Fibroblast of skin of left biceps (primary cell): ENCODE measurements around the gene CARD11.

Experiments used
- DNase-seq, 2 experiments: peaks; one replicate each; pipeline ENCODE4 v3.0.0-alpha.2; 2013; ENCODE audit warnings: low read depth in 2 of 2

CARD11 gene

GRCh38 chr7:3020416-3020815 is 23.3 kb downstream of the CARD11 start:
- DNase-seq = no peak

- no peak for DNase-seq
These were observed 23.9 kb downstream of the CARD11 start for GRCh38 chr7:3019801-3020200.

DNA sequence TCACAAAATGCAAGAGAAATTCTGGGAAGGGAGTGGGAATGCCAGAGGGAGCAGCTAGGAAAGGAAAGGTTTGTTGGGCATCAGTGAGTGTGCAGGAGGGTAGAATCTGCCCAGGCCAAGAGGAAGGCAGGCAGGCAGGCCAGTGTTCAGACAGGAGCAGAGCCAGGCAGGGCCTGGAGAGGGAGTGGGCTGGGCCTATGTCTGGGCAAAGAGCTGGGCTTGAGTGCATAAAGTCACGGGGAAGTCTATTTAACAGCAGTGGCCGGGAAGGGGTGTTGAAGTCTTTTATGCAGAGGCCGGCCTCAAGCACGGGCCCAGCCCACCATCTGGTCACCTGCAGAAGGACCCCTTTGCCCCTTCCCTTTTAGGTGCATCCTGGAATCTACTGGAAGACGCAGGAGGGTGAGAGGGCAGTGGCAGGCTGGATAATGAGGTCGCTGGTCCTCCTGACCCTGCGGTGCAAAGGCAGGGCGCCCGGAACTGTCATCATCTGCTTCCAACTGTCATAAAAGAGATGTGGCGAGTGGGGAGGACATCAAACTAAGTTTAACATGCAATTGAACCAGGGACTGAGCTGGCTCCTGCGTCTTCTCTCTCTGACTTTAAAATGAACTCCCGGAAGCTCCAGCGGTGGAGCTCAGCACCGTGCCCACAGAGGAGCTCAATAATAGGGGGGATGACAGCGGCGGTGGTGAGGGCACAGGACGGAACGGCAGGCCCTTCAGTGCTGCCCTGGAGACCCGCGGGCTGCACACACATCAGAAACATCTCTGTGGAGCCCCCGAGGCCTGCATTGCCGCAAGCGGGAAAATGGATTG is 29.5 kb downstream of the CARD11 start:
- no peak for DNase-seq

GRCh38 chr7:3011211-3011852 is 32.3 kb downstream of the CARD11 start:
- DNase-seq = no peak

DNA sequence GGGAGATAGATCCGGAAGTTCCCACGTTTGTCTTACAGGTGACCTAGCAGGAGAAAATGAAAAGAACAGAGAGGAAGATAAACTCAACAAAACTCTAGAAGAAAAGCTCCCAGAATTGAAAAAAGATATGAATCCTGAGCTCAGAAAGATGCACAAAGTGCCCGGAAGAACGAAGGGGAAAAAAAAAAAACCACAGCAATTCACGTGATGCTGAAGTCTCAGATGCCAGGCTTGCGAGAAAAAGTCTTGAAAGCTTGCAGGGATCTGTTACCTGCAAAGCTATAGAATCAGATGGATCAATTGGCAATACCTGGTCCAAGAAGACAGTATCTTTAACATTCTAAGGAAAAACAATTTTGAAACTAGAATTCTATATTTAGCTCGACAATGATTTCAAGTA is 33.5 kb downstream of the CARD11 start:
- no peak for DNase-seq

DNA sequence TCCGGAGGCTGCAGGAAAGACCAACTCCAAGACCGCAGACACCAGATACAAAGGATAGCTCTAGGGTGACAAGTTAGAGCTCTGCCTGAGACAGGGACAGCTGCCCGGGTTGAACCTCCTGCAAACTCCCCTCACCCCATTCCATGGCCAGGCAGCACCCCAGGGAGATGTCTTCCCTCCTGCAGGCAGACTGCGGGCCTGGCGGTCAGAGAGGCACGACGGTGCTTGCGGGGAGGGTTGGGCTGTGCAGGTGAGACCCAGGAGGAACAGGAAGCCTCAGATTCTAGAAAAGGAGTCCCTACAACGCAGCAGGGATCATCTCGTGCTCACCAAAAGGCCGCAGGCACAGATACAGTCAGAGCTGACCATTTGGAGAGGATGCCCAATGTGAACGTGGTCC is 34.6 kb downstream of the CARD11 start:
- DNase-seq = no peak

DNA sequence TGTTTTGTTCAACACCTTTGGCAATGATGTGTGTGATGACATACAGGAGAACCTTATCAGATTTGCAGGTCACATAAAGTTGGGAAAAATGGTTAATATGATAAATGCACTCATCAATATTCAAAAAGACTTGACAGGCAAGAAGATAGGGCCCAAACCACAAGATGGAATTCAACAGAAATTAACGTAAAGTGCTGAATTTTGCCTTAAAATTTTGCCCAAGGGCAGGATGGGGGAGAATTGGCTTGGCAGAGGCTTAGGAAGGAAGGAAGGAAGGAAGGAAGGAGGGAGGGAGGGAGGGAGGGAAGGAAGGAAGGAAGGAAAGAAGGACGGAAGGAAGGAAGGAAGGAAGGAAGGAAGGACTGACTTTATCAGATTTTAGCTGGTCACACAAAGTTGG is 35.3 kb downstream of the CARD11 start:
- no peak for DNase-seq

- DNase-seq = no peak
These were observed 36.0 kb downstream of the CARD11 start for GRCh38 chr7:3007696-3008095.

DNA sequence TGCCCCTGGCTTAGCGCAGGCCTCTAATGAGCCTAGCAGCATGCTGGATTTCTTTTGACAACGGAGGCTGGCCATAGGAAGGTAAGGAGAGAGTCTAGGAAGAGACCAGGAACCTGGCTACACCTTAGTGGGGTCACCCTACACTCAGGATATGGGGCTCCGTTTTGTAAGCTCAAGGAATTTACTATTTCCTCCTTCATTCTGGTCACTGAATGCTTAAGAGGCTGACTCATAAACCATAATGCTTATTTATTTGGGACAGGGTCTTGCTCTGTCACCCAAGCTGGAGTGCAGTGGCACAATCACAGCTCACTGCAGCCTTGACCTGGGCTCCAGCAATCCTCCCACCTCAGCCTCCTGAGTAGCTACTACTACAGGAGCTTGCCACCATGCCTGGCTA is 38.4 kb downstream of the CARD11 start:
- DNase-seq = no peak

DNA sequence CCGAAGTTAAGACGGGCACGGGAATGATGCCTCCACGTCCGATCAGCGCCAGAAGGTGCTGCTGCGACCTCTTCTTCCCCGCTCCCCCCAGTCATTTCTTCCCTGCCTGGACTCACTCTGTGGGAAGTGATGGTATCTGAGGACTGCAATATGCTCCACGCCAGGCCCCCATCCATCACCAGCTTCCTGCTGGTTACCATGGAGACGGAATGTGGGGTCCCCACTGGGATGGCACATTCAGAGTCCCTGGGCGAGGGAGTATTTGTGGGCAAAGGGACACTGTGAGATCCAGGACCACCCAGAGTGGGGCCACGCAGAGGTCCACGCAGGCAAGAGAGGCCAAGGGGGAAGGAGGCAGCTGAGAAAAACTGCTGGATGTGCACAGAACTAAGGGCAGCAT is 39.7 kb downstream of the CARD11 start:
- no peak for DNase-seq

DNA sequence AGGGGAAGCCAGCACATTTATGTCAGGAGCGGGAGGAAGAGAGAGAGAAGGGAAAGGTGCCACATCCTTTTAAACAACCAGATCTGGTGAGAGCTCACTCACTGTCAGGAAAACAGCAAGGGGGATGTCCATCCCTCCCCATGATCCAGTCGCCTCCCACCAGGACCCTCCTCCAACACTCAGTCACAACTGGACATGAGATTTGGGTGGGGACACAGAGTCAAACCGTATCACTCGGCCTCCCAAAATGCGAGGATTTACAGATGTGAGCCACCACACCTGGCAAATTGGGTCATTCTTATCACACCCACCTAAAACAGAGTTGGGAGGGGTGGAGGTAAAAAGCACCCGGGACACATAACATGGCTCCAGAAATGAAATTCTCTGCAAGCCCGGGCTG is 41.0 kb downstream of the CARD11 start:
- DNase-seq = no peak

GRCh38 chr7:3000566-3000965 is 43.1 kb downstream of the CARD11 start:
- no peak for DNase-seq

- no peak for DNase-seq
These were observed 44.6 kb downstream of the CARD11 start for GRCh38 chr7:2999078-2999500.

DNA sequence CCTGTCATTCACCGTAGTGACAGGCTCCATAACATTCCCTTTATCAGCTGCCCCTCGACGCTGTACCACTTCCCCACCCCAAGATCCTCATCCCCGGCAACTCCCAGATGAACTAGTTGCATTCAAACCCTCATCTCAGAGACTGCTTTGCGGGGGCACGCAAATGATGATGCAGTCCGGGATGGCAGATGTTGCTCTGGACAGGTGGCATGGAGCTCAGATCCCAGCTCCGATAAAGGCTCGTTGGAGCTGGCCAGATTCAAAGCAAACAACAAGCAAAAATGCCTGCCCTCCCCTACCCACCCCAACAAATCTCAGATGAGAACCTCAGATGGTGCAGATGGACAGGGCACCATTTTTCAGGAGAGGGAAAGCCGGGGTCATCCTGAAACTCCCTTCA is 46.7 kb downstream of the CARD11 start:
- no peak for DNase-seq

GRCh38 chr7:2996141-2996540 is 47.5 kb downstream of the CARD11 start:
- no peak for DNase-seq

GRCh38 chr7:2993868-2994267 is 49.8 kb downstream of the CARD11 start:
- DNase-seq = no peak

GRCh38 chr7:2993396-2993795 is 50.3 kb downstream of the CARD11 start:
- DNase-seq = no peak

DNA sequence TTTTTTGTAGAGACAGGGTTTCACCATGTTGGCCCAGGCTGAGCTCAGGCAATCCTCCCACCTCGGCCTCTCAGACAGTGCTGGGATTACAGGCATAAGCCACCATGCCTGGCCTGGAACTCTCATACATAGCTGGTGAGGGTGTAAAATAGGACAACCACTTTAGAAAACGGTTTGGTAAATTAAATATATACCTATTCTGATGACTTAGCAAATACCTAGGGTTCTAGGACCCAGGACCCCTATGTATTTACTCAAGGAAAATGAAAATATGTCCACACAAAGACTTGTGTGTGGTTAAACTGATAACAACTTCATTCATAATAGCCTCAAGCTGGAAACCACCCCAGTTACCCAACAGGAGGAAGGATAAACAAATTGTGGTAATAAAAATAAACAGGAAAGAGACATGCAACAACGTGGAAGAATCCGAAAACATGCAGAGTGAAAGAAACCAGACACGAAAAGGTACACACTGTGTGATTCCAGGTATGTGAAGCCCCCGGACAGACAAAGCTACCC is 52.7 kb downstream of the CARD11 start:
- no peak for DNase-seq

DNA sequence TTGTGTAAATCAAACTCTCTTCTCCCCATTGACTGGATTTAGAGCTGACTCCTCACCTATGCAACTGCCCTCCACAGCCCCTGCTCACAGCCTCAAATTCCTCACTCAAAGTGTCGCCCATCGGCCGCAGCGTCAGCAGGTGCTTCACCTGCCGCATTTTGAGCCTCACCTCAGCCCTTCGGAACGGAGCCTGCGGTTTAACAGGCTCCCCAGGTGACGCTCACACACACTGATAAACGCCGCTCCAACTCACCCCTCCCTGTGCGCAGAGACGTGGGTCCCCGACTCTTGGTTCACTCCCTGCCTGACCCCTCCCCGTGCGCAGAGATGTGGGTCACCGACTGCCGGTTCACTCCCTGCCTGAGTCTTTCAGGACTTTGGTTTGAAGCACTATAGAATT is 57.1 kb downstream of the CARD11 start:
- DNase-seq = no peak

DNA sequence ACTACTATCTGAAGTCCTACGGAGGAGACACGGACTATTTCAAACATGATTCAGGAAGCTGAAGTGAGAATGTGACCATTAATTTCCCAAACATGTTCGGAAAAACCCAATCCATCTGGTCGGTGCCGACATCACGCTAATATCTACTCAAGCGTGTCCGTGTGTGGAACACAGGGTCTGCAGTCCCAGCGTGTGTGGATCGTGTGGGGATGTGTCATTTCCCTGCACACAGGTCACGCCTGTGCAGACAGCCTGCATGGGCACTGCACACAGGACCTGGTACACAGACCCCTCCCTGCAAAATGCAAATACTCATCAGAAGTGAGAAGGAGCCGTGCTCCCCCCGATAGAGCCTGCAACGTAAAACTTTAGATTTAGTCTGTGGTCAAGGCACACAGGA is 57.8 kb downstream of the CARD11 start:
- no peak for DNase-seq

- no peak for DNase-seq
These were observed 59.6 kb downstream of the CARD11 start for GRCh38 chr7:2984091-2984490.

- DNase-seq = no peak
These were observed 60.1 kb downstream of the CARD11 start for GRCh38 chr7:2983586-2983985.

- DNase-seq = no peak
These were observed 60.8 kb downstream of the CARD11 start for GRCh38 chr7:2982831-2983230.
